Cortex of kidney (tissue), 1 donor: ENCODE measurements around the gene SP8.
"Not testable (repeated sequence)": the region's sequence is repeated elsewhere in the genome, so short reads cannot be mapped to it uniquely, and the experiment has no call there.

Experiments used
- DNase-seq: peaks from one replicate; lab custom pipeline; 2025; lab: John Stamatoyannopoulos, UW

The SP8 gene

GRCh38 chr7:20786779-20787659, at the start of gene SP8:
Gene SP8 (minus strand): TSS chr7:20786886. CDS start chr7:20786798, 88 bp downstream.
- no peak for DNase-seq

GRCh38 chr7:20836424-20836823, 49.7 kb upstream of the SP8 start:
- DNase-seq = not testable (repeated sequence)

GRCh38 chr7:20835111-20835750, 48.5 kb upstream of the SP8 start:
- no peak for DNase-seq

GRCh38 chr7:20834656-20835055, 48.0 kb upstream of the SP8 start:
- no peak for DNase-seq

- DNase-seq = no peak
These were observed 45.3 kb upstream of the SP8 start for GRCh38 chr7:20831956-20832355.

- no peak for DNase-seq
These were observed 44.8 kb upstream of the SP8 start for GRCh38 chr7:20831451-20831850.

GRCh38 chr7:20828947-20829346, 42.3 kb upstream of the SP8 start:
- no peak for DNase-seq

- DNase-seq = no peak
These were observed 40.5 kb upstream of the SP8 start for GRCh38 chr7:20827172-20827571.

GRCh38 chr7:20826243-20826642, 39.6 kb upstream of the SP8 start:
- no peak for DNase-seq

- no peak for DNase-seq
These were observed 38.9 kb upstream of the SP8 start for GRCh38 chr7:20825555-20825954.

GRCh38 chr7:20821390-20821789, 34.7 kb upstream of the SP8 start:
- DNase-seq = not testable (repeated sequence)

GRCh38 chr7:20816372-20816959, 29.8 kb upstream of the SP8 start:
- no peak for DNase-seq

GRCh38 chr7:20804345-20804744, 17.7 kb upstream of the SP8 start:
- no peak for DNase-seq

GRCh38 chr7:20799566-20800366, 13.1 kb upstream of the SP8 start:
- no peak for DNase-seq

- DNase-seq = no peak
These were observed 12.0 kb upstream of the SP8 start for GRCh38 chr7:20798694-20799121.

- DNase-seq = no peak
These were observed 11.5 kb upstream of the SP8 start for GRCh38 chr7:20798081-20798693.

GRCh38 chr7:20797462-20798080, 10.9 kb upstream of the SP8 start:
- DNase-seq = no peak

GRCh38 chr7:20797042-20797461, 10.4 kb upstream of the SP8 start:
- DNase-seq = no peak

- no peak for DNase-seq
These were observed 9.8 kb upstream of the SP8 start for GRCh38 chr7:20796500-20796899.

- DNase-seq = no peak
These were observed 9.2 kb upstream of the SP8 start for GRCh38 chr7:20795881-20796280.

- DNase-seq = no peak
These were observed 8.7 kb upstream of the SP8 start for GRCh38 chr7:20795361-20795760.
